Mammary epithelial cell (primary cell): ENCODE data around the gene COQ10B.

ENCODE experiments used
- EZH2 ChIP-seq: IDR thresholded peaks from 2 replicates; pipeline ENCODE4 v1.6.1; 2012; ENCODE audit warnings: low read length, inconsistent platforms, borderline replicate concordance
- TF ChIP-seq, protein P1 (sequence below), 2 donors: IDR thresholded peaks in 1 of 2; conservative IDR thresholded peaks in 1 of 2; 2 replicates each; pipeline ENCODE4 v1.5.1; 2011 to 2012; ENCODE audit warnings: inconsistent platforms in 2 of 2, low read length in 2 of 2, mild to moderate bottlenecking in 2 of 2, control low read depth in 1 of 2, low read depth in 1 of 2; ENCODE audit not compliant: insufficient read depth in 1 of 2; ENCODE audit errors: extremely low read depth in 1 of 2

GRCh38 chr2:197486175-197486574 is 32.8 kb downstream of the COQ10B start:
- TF ChIP-seq, protein P1, sequence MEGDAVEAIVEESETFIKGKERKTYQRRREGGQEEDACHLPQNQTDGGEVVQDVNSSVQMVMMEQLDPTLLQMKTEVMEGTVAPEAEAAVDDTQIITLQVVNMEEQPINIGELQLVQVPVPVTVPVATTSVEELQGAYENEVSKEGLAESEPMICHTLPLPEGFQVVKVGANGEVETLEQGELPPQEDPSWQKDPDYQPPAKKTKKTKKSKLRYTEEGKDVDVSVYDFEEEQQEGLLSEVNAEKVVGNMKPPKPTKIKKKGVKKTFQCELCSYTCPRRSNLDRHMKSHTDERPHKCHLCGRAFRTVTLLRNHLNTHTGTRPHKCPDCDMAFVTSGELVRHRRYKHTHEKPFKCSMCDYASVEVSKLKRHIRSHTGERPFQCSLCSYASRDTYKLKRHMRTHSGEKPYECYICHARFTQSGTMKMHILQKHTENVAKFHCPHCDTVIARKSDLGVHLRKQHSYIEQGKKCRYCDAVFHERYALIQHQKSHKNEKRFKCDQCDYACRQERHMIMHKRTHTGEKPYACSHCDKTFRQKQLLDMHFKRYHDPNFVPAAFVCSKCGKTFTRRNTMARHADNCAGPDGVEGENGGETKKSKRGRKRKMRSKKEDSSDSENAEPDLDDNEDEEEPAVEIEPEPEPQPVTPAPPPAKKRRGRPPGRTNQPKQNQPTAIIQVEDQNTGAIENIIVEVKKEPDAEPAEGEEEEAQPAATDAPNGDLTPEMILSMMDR (conservative IDR thresholded peaks at IDR 0.05 in 1 of 2, IDR thresholded peaks at IDR 0.05 in 1 of 2; ENCODE audit: extremely low read depth in 1 of 2, insufficient read depth in 1 of 2, low read depth in 1 of 2, low read length in 2 of 2): no peak
- TF ChIP-seq EZH2: no peak
